ENCODE results near the gene GSTK1. TPM values are rescaled to one million over a fixed set of nuclear protein-coding genes. Genes with fewer than 3 reads are reported as not detected.
"Not testable (repeated sequence)": the region's sequence is repeated elsewhere in the genome, so short reads cannot be mapped to it uniquely, and the experiment has no call there.

Gene GSTK1
- total RNA-seq, 1 donor from 2014 or later, result 58.0 TPM

- no peak for DNase-seq (ENCODE audit: low read depth in 2 of 2)
Measured at GRCh38 chr7:143269251-143269650, 6.0 kb downstream of the GSTK1 start.

GRCh38 chr7:143271240-143271639, 8.0 kb downstream of the GSTK1 start:
- no peak for DNase-seq (ENCODE audit: low read depth in 2 of 2)

GRCh38 chr7:143272871-143273270, 9.6 kb downstream of the GSTK1 start:
- no peak for DNase-seq (ENCODE audit: low read depth in 2 of 2)

- DNase-seq (ENCODE audit: low read depth in 2 of 2), result peak; percentile 81 to 83
Measured at GRCh38 chr7:143279186-143280098, 16.2 kb downstream of the GSTK1 start.

GRCh38 chr7:143280160-143280559, 16.9 kb downstream of the GSTK1 start:
- DNase-seq (ENCODE audit: low read depth in 2 of 2), result no peak

GRCh38 chr7:143280566-143280965, 17.3 kb downstream of the GSTK1 start:
- no peak for DNase-seq (ENCODE audit: low read depth in 2 of 2)

GRCh38 chr7:143281529-143281928, 18.3 kb downstream of the GSTK1 start:
- DNase-seq (ENCODE audit: low read depth in 2 of 2), result no peak

GRCh38 chr7:143282124-143282523, 18.9 kb downstream of the GSTK1 start:
- DNase-seq (ENCODE audit: low read depth in 2 of 2), result no peak

- DNase-seq (ENCODE audit: low read depth in 2 of 2), result no peak
Measured at GRCh38 chr7:143283381-143283780, 20.1 kb downstream of the GSTK1 start.

GRCh38 chr7:143284591-143285469, 21.6 kb downstream of the GSTK1 start, which contains the start of gene TMEM139:
TSS of gene TMEM139 (plus strand) at chr7:143284958. CDS start at chr7:143285958, 1,000 bp downstream.
- DNase-seq (ENCODE audit: low read depth in 2 of 2), result no peak

GRCh38 chr7:143285470-143285778, 22.2 kb downstream of the GSTK1 start:
- DNase-seq (ENCODE audit: low read depth in 2 of 2), result no peak

GRCh38 chr7:143285806-143286521, 22.7 kb downstream of the GSTK1 start:
- DNase-seq (ENCODE audit: low read depth in 2 of 2), result no peak

GRCh38 chr7:143286522-143286890, 23.3 kb downstream of the GSTK1 start:
- DNase-seq (ENCODE audit: low read depth in 2 of 2), result no peak

- DNase-seq (ENCODE audit: low read depth in 2 of 2), result no peak
Measured at GRCh38 chr7:143287339-143287934, 24.2 kb downstream of the GSTK1 start.

GRCh38 chr7:143287935-143288826, 24.9 kb downstream of the GSTK1 start, which contains the start of gene CASP2:
TSS of gene CASP2 (plus strand) at chr7:143288351. CDS start at chr7:143288456, 105 bp downstream.
- peak; percentile 90 to 98 for DNase-seq (ENCODE audit: low read depth in 2 of 2)

- no peak for DNase-seq (ENCODE audit: low read depth in 2 of 2)
Measured at GRCh38 chr7:143288836-143289235, 25.6 kb downstream of the GSTK1 start.

GRCh38 chr7:143289421-143289820, 26.2 kb downstream of the GSTK1 start:
- no peak for DNase-seq (ENCODE audit: low read depth in 2 of 2)

- not testable (repeated sequence) for DNase-seq (ENCODE audit: low read depth in 2 of 2)
Measured at GRCh38 chr7:143289888-143290287, 26.6 kb downstream of the GSTK1 start.

GRCh38 chr7:143290293-143290692, 27.1 kb downstream of the GSTK1 start:
- no peak for DNase-seq (ENCODE audit: low read depth in 2 of 2)

GRCh38 chr7:143292876-143293275, 29.6 kb downstream of the GSTK1 start:
- DNase-seq (ENCODE audit: low read depth in 2 of 2), result no peak
